ENCODE measurements around the gene CAMTA2. TPM values are rescaled to one million over a fixed set of nuclear protein-coding genes. Genes with fewer than 3 reads are reported as not detected.
A peak's percentile ranks its signal among the peaks of the same experiment; 100 is the strongest.
"Not testable (repeated sequence)": the region's sequence is repeated elsewhere in the genome, so short reads cannot be mapped to it uniquely, and the experiment has no call there.

The CAMTA2 gene
- 12.9 TPM for total RNA-seq

- no peaks in the 10 kb centered on the region for H3K9me3 ChIP-seq (ENCODE audit: low read depth, low read length)
- H3K27me3 ChIP-seq (ENCODE audit: insufficient read depth, low read length) = no peaks in the 10 kb centered on the region
- peaks cover 38% of the 10 kb centered on the region for H3K4me1 ChIP-seq (ENCODE audit: insufficient read depth, low read length)
- H3K4me3 ChIP-seq (ENCODE audit: low read length) = peak within 1 kb of the TSS; percentile 88
Observed at GRCh38 chr17:4986951-4987766, at the start of gene CAMTA2. Gene CAMTA2 (minus strand): TSS chr17:4987675. CDS start chr17:4986222, 1,453 bp downstream.

DNA sequence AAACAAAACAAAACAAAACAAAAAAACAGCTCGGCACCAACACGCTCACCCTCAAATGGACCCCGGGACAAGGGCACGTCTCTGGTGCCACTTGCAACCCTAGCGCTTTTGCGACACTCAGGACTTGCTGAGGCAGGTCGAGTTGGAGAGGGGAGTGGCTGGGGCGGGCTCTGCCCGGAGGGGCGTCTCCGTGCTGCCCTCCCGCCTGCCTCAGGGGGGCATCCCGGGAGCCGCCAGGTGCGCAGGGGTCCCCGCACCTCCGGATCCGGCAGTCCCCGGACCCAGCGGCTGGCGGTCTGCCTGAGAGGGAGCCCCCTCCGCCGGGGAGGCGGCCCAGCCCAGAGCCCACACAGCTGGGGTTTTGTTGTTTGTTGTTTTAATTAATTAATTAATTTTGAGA is 47.8 kb upstream of the CAMTA2 start, which contains the start of gene SLC52A1:
Gene SLC52A1 (minus strand): TSS at position 112 of the 400 bp plus-strand sequence. CDS start 820 bp downstream, outside the sequence.
- H3K27me3 ChIP-seq (ENCODE audit: insufficient read depth, low read length) = peaks cover 3% of the 10 kb centered on the region
- H3K4me3 ChIP-seq (ENCODE audit: low read length) = no peak within 1 kb of the TSS
- H3K4me1 ChIP-seq (ENCODE audit: insufficient read depth, low read length) = peaks cover 17% of the 10 kb centered on the region
- no peaks in the 10 kb centered on the region for H3K9me3 ChIP-seq (ENCODE audit: low read depth, low read length)

GRCh38 chr17:5034651-5035050 is 47.2 kb upstream of the CAMTA2 start:
- no peak overlapping the region for H3K4me3 ChIP-seq (ENCODE audit: low read length)
- H3K9me3 ChIP-seq (ENCODE audit: low read depth, low read length) = no peaks in the 10 kb centered on the region
- peaks cover 3% of the 10 kb centered on the region for H3K27me3 ChIP-seq (ENCODE audit: insufficient read depth, low read length)
- H3K4me1 ChIP-seq (ENCODE audit: insufficient read depth, low read length) = peaks cover 19% of the 10 kb centered on the region

GRCh38 chr17:5034063-5034462 is 46.6 kb upstream of the CAMTA2 start:
- Histone ChIP-seq H3K27me3 (ENCODE audit: insufficient read depth, low read length) (peaks cover 3% of the 10 kb centered on the region), H3K9me3 (ENCODE audit: low read depth, low read length) (no peaks in the 10 kb centered on the region), H3K4me3 (ENCODE audit: low read length) (no peak overlapping the region), H3K4me1 (ENCODE audit: insufficient read depth, low read length) (peaks cover 19% of the 10 kb centered on the region)

- Histone ChIP-seq H3K4me3 (ENCODE audit: low read length) (no peak overlapping the region), H3K4me1 (ENCODE audit: insufficient read depth, low read length) (peaks cover 19% of the 10 kb centered on the region)
Observed at GRCh38 chr17:5033352-5034015, 46.0 kb upstream of the CAMTA2 start.

GRCh38 chr17:5032865-5033264 is 45.4 kb upstream of the CAMTA2 start:
- Histone ChIP-seq H3K4me1 (ENCODE audit: insufficient read depth, low read length) (peaks cover 19% of the 10 kb centered on the region), H3K27me3 (ENCODE audit: insufficient read depth, low read length) (peaks cover 3% of the 10 kb centered on the region), H3K4me3 (ENCODE audit: low read length) (no peak overlapping the region), H3K9me3 (ENCODE audit: low read depth, low read length) (no peaks in the 10 kb centered on the region)

More at GRCh38 chr17:5033352-5034015, 46.0 kb upstream of the CAMTA2 start:
- Histone ChIP-seq H3K9me3 (ENCODE audit: low read depth, low read length) (no peaks in the 10 kb centered on the region), H3K27me3 (ENCODE audit: insufficient read depth, low read length) (peaks cover 3% of the 10 kb centered on the region)

GRCh38 chr17:5031365-5032082 is 44.0 kb upstream of the CAMTA2 start:
- Histone ChIP-seq H3K4me1 (ENCODE audit: insufficient read depth, low read length) (peaks cover 19% of the 10 kb centered on the region), H3K4me3 (ENCODE audit: low read length) (peak overlapping the region; percentile 26), H3K27me3 (ENCODE audit: insufficient read depth, low read length) (peaks cover 3% of the 10 kb centered on the region), H3K9me3 (ENCODE audit: low read depth, low read length) (no peaks in the 10 kb centered on the region)

DNA sequence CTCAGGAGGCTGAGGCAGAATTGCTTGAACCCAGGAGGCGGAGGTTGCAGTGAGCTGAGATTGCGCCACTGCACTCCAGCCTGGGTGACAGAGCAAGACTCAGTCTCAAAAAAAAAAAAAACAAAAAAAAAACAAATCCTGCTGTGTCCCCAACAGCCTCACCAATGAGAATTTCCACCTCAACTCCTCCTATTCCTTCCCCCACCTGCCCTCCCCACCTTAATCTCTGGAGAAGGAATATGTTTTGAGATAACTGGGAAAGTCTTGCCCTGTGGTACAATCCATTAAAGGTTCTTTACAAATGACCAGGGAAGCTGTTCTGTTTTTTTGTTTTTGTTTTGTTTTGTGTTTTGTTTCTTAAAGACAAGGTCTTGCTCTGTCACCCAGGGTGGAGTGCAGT is 42.7 kb upstream of the CAMTA2 start:
- H3K27me3 ChIP-seq (ENCODE audit: insufficient read depth, low read length); H3K9me3 ChIP-seq (ENCODE audit: low read depth, low read length); H3K4me3 ChIP-seq (ENCODE audit: low read length): not testable (repeated sequence)
- H3K4me1 ChIP-seq (ENCODE audit: insufficient read depth, low read length) = peaks cover 19% of the 10 kb centered on the region

DNA sequence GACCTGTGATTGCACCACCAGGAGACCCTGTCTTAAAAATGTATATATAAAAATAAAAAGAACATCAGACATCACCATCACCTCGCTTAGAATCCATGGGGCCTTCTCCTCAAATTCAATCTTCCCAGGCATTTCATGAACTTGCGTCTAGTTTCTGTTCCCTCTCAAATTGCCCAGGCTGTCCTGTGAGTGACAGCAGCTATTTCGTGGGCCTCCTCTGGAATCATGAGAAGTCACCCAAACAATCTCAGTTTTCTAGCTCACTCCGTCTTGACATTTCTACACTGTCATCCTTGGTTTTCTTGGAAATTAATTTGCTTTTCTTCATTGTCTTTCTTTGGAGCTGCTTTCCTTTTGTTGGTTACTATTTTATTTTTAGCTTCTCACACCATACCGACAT is 40.4 kb upstream of the CAMTA2 start:
- Histone ChIP-seq H3K27me3 (ENCODE audit: insufficient read depth, low read length) (no peaks in the 10 kb centered on the region), H3K4me3 (ENCODE audit: low read length) (no peak overlapping the region), H3K4me1 (ENCODE audit: insufficient read depth, low read length) (peaks cover 19% of the 10 kb centered on the region), H3K9me3 (ENCODE audit: low read depth, low read length) (no peaks in the 10 kb centered on the region)

DNA sequence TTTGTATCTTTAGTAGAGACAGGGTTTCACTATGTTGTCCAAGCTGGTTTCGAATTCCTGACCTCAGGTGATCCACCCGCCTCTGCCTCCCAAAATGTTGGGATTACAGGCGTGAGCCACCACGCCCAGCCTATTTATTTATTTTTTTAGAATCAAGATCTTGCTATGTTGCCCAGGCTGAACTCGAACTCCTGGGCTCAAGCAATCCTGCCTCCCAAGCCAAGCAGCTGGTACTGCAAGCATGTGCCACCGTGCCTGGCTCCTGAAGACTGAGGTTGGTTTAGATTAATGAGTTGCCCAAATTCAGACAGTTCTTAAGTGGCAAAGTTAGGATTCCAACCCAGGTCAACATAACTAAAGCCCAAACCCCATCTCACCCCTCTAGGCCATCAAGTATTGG is 39.8 kb upstream of the CAMTA2 start:
- Histone ChIP-seq H3K9me3 (ENCODE audit: low read depth, low read length) (no peaks in the 10 kb centered on the region), H3K4me1 (ENCODE audit: insufficient read depth, low read length) (peaks cover 19% of the 10 kb centered on the region), H3K4me3 (ENCODE audit: low read length) (no peak overlapping the region), H3K27me3 (ENCODE audit: insufficient read depth, low read length) (no peaks in the 10 kb centered on the region)

DNA sequence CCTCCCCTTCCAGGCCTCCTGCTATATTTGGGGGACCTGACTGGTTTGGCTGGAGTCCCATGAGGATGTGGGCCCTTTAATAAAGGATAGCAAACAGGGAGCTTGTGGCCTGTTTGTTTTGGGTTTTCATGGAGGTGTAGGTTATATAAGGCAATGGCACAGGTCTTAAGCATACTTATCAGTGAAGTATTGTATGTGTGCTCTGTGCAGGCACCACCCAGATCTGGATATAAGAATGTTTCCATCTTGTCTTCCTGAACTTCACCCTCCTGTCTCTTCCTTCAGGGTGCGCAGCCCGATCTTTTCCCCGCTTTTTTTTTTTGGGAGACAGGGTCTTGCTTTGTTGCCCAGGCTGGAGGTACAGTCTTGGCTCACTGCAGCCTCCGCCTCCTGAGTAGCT is 37.1 kb upstream of the CAMTA2 start:
- H3K9me3 ChIP-seq (ENCODE audit: low read depth, low read length) = no peaks in the 10 kb centered on the region
- no peaks in the 10 kb centered on the region for H3K27me3 ChIP-seq (ENCODE audit: insufficient read depth, low read length)
- H3K4me1 ChIP-seq (ENCODE audit: insufficient read depth, low read length) = peaks cover 4% of the 10 kb centered on the region
- no peak overlapping the region for H3K4me3 ChIP-seq (ENCODE audit: low read length)

DNA sequence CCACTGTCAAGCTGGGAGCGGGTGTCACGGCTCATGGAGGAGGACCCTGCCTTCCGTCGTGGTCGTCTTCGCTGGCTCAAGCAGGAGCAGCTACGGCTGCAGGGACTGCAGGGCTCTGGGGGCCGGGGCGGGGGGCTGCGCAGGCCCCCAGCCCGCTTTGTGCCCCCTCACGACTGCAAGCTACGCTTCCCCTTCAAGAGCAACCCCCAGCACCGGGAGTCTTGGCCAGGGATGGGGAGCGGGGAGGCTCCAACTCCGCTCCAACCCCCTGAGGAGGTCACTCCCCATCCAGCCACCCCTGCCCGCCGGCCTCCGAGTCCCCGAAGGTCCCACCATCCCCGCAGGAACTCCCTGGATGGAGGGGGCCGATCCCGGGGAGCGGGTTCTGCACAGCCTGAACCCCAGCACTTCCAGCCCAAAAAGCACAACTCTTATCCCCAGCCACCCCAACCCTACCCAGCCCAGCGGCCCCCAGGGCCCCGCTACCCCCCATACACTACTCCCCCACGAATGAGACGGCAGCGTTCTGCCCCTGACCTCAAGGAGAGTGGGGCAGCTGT is 36.2 kb upstream of the CAMTA2 start:
- no peaks in the 10 kb centered on the region for H3K9me3 ChIP-seq (ENCODE audit: low read depth, low read length)
- no peak overlapping the region for H3K4me3 ChIP-seq (ENCODE audit: low read length)
- H3K27me3 ChIP-seq (ENCODE audit: insufficient read depth, low read length) = no peaks in the 10 kb centered on the region
- peaks cover 4% of the 10 kb centered on the region for H3K4me1 ChIP-seq (ENCODE audit: insufficient read depth, low read length)

DNA sequence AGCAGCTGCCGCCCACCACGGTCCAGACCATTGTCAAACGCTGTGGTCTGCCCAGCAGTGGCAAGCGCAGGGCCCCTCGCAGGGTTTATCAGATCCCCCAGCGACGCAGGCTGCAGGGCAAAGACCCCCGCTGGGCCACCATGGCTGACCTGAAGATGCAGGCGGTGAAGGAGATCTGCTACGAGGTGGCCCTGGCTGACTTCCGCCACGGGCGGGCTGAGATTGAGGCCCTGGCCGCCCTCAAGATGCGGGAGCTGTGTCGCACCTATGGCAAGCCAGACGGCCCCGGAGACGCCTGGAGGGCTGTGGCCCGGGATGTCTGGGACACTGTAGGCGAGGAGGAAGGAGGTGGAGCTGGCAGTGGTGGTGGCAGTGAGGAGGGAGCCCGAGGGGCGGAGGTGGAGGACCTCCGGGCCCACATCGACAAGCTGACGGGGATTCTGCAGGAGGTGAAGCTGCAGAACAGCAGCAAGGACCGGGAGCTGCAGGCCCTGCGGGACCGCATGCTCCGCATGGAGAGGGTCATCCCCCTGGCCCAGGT is 34.8 kb upstream of the CAMTA2 start:
- Histone ChIP-seq H3K4me1 (ENCODE audit: insufficient read depth, low read length) (peaks cover 8% of the 10 kb centered on the region), H3K4me3 (ENCODE audit: low read length) (no peak overlapping the region), H3K9me3 (ENCODE audit: low read depth, low read length) (no peaks in the 10 kb centered on the region), H3K27me3 (ENCODE audit: insufficient read depth, low read length) (no peaks in the 10 kb centered on the region)

GRCh38 chr17:5020502-5021023 is 33.1 kb upstream of the CAMTA2 start:
- H3K9me3 ChIP-seq (ENCODE audit: low read depth, low read length) = no peaks in the 10 kb centered on the region
- H3K27me3 ChIP-seq (ENCODE audit: insufficient read depth, low read length) = no peaks in the 10 kb centered on the region
- no peak overlapping the region for H3K4me3 ChIP-seq (ENCODE audit: low read length)
- peaks cover 18% of the 10 kb centered on the region for H3K4me1 ChIP-seq (ENCODE audit: insufficient read depth, low read length)

All from mononuclear cell (primary cell).